DND-41 (cell line): ENCODE data around the gene ANO6.

Experiments
- ATAC-seq: fragments of 200-7000 bp; cut with Tn5 transposase; 3 replicates; pipeline ENCODE4 v1.9.1; 2021; ENCODE audit warnings: low read depth; ENCODE audit not compliant: insufficient read depth
- DNase-seq: peaks from one replicate; pipeline ENCODE4 v3.0.0-alpha.2; 2020
- H2AFZ ChIP-seq: 2 replicates; pipeline ENCODE4 v1.6.0; 2012; ENCODE audit warnings: low read depth, low read length
- H3K27ac ChIP-seq: 2 replicates; pipeline ENCODE4 v1.5.1; 2012; ENCODE audit warnings: low read length, inconsistent platforms
- H3K27me3 ChIP-seq: fragments of 200-600 bp; sonication (generic); 2 replicates; pipeline ENCODE4 v1.6.0; 2012; ENCODE audit warnings: low read length, mild to moderate bottlenecking, inconsistent platforms; ENCODE audit not compliant: insufficient read depth, poor library complexity
- H3K36me3 ChIP-seq: 2 replicates; pipeline ENCODE4 v1.5.1; 2012; ENCODE audit warnings: low read length, inconsistent platforms; ENCODE audit not compliant: insufficient read depth
- H3K4me1 ChIP-seq: 2 replicates; pipeline ENCODE4 v1.5.1; 2012; ENCODE audit warnings: mild to moderate bottlenecking, low read length; ENCODE audit not compliant: insufficient read depth
- H3K4me2 ChIP-seq: 2 replicates; pipeline ENCODE4 v1.6.0; 2012; ENCODE audit warnings: mild to moderate bottlenecking, moderate library complexity, low read length, inconsistent platforms; ENCODE audit not compliant: insufficient read depth
- H3K4me3 ChIP-seq, 2 experiments: fragments of 200-600 bp in 1 of 2; shearing (Covaris generic) in 1 of 2; 2 replicates each; pipeline ENCODE4 v1.5.1; 2012 to 2016; ENCODE audit warnings: inconsistent platforms in 2 of 2, low read length in 2 of 2, mild to moderate bottlenecking in 2 of 2, low read depth in 1 of 2, moderate library complexity in 1 of 2
- H3K79me2 ChIP-seq: 2 replicates; pipeline ENCODE4 v1.6.0; 2012; ENCODE audit warnings: low read length, inconsistent platforms; ENCODE audit not compliant: insufficient read depth
- H3K9ac ChIP-seq: 2 replicates; pipeline ENCODE4 v1.6.0; 2012; ENCODE audit warnings: low read depth, mild to moderate bottlenecking, inconsistent platforms, low read length, moderate library complexity
- H3K9me3 ChIP-seq: 2 replicates; pipeline ENCODE4 v1.5.1; 2012; ENCODE audit warnings: low read length, moderate library complexity, mild to moderate bottlenecking, inconsistent platforms; ENCODE audit not compliant: insufficient read depth, severe bottlenecking
- H4K20me1 ChIP-seq: 2 replicates; pipeline ENCODE4 v1.6.0; 2012; ENCODE audit warnings: low read length; ENCODE audit not compliant: insufficient read depth
- EZH2 ChIP-seq: IDR thresholded peaks from 3 replicates; pipeline ENCODE4 v1.6.1; 2012; ENCODE audit warnings: borderline replicate concordance, low read depth, mild to moderate bottlenecking, moderate library complexity, low read length, inconsistent platforms; ENCODE audit not compliant: severe bottlenecking
- TF ChIP-seq, protein P1 (sequence below): IDR thresholded peaks from 2 replicates; pipeline ENCODE4 v1.5.1; 2012; ENCODE audit warnings: borderline replicate concordance, low read length, moderate library complexity, mild to moderate bottlenecking; ENCODE audit not compliant: poor library complexity, severe bottlenecking; ENCODE audit errors: extremely low read depth

ANO6 gene

DNA sequence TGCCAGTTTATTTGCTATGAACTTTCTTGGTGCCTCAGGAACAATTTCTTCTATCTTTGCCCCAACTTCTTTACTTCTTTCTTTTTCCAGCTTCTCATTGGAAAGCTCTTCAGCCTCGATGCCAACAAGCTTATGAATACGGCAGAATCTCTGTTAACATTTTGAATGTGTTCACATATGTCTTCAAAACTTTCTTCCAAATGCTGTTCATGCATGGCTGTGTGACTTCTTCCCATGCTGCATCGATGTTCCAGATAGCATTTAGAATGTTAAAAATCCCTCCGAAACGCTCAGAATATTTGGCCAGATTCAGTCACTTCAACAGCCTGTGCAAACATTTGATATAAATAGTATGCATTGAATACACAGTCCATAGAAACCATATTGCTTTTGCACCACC, 265.9 kb downstream of the ANO6 start:
- no peak overlapping the region for H2AFZ ChIP-seq
- H3K9me3 ChIP-seq: no peaks in the 10 kb centered on the region
- no peak for DNase-seq
- H3K79me2 ChIP-seq: no peaks in the 10 kb centered on the region
- no peak overlapping the region for H3K9ac ChIP-seq
- no peaks in the 10 kb centered on the region for H4K20me1 ChIP-seq
- H3K27ac ChIP-seq: no peak overlapping the region
- no peaks in the 10 kb centered on the region for H3K4me1 ChIP-seq
- H3K36me3 ChIP-seq: no peaks in the 10 kb centered on the region
- TF ChIP-seq EZH2: no peak
- TF ChIP-seq, protein P1, sequence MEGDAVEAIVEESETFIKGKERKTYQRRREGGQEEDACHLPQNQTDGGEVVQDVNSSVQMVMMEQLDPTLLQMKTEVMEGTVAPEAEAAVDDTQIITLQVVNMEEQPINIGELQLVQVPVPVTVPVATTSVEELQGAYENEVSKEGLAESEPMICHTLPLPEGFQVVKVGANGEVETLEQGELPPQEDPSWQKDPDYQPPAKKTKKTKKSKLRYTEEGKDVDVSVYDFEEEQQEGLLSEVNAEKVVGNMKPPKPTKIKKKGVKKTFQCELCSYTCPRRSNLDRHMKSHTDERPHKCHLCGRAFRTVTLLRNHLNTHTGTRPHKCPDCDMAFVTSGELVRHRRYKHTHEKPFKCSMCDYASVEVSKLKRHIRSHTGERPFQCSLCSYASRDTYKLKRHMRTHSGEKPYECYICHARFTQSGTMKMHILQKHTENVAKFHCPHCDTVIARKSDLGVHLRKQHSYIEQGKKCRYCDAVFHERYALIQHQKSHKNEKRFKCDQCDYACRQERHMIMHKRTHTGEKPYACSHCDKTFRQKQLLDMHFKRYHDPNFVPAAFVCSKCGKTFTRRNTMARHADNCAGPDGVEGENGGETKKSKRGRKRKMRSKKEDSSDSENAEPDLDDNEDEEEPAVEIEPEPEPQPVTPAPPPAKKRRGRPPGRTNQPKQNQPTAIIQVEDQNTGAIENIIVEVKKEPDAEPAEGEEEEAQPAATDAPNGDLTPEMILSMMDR: no peak
- H3K27me3 ChIP-seq: no peaks in the 10 kb centered on the region
- H3K4me2 ChIP-seq: no peak overlapping the region
- ATAC-seq: no peak
- H3K4me3 ChIP-seq: no peak overlapping the region

DNA sequence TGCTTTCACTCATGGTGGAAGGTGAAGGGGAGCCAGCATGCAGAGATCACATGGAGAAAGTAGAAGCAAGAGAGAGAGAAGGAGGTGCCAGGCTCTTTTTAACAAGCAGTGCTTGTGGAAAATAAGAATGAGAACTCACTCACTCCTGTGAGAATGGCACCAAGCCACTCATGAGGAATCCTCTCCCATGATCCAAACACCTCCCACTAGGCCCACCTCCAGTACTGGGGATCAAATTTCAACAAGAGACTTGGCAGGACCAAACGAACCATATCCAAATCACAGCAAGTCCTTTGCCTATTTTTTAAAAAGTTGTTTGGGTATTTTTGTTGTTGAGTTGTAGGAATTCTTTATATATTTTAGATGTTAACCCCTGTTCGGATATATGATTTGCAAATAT, 267.7 kb downstream of the ANO6 start:
- Histone ChIP-seq H3K9me3 (no peaks in the 10 kb centered on the region), H3K4me3 (no peak overlapping the region), H2AFZ (no peak overlapping the region), H3K4me2 (no peak overlapping the region), H3K27me3 (no peaks in the 10 kb centered on the region), H3K27ac (no peak overlapping the region), H3K4me1 (no peaks in the 10 kb centered on the region), H3K9ac (no peak overlapping the region), H4K20me1 (no peaks in the 10 kb centered on the region), H3K36me3 (no peaks in the 10 kb centered on the region), H3K79me2 (no peaks in the 10 kb centered on the region)
- DNase-seq (no peak), ATAC-seq (no peak)
- no peak for TF ChIP-seq EZH2
- TF ChIP-seq, protein P1: no peak
